ENCODE measurements around the gene LTBP1.

DNA sequence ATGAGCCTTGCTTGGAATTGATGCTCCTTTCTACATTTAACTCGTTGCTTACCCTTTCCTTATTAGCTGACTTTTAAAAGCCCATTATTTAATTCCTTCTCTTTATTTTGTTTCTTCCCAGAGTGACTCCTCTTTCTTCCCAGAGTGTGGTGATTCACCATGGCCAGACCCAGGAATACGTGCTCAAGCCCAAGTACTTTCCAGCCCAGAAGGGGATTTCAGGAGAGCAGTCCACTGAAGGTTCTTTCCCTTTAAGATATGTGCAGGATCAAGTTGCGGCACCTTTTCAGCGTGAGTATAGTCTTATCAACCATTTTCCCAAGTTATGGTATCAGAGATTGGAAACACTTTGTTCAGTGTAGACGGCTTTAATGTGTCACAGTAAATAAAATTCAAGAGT is 163.7 kb downstream of the LTBP1 start:
- no peak for TF ChIP-seq CTCF (IDR thresholded peaks at IDR 0.05)
- TF ChIP-seq POLR2A (IDR thresholded peaks at IDR 0.05): no peak
